ENCODE measurements around the gene NTRK2. TPM values are rescaled to one million over a fixed set of nuclear protein-coding genes. Genes with fewer than 3 reads are reported as not detected.

The NTRK2 gene
- total and polyA plus RNA-seq, 4 donors, result 0.26 to 1.4 (median 0.56) TPM

DNA sequence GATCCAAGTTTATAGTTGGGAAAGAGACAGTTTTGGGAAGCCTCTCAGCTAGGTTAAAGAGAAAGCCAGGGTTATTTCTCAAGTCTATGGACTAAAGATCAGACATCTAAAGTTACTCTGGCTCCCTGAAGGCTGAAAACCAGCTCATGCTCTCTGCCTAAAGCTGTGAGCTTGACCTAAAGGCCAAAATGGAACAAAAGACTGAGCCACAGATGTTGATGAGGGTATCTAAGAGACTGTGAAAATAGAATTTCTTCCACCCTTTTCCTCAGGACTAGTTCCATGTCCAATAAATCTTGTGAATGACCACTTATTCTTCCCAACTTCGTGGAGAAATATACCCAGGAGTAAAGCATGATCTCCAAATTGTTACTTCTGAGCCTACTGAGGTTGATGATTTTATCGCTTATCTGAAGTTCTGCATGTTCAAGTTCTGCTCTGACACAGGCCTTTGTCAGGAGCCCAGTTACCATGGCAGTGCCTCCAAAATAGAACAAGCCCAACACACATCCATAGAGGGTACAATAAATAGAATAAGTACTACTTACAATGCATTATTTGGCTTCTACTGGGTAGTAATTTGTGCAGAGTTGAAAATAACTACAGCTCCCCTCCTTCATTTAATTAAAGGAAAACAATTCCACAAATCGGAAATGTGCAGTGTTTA, 373.6 kb downstream of the NTRK2 start:
- Histone ChIP-seq H3K27me3 (ENCODE audit: control insufficient read depth in 4 of 4, insufficient read depth in 4 of 4, low read length in 3 of 4) (peaks cover 0 to 9% (median 0%) of the 10 kb centered on the region in 4 donors), H3K27ac (ENCODE audit: low read depth in 1 of 2, low read length in 2 of 2) (no peak overlapping the region)

DNA sequence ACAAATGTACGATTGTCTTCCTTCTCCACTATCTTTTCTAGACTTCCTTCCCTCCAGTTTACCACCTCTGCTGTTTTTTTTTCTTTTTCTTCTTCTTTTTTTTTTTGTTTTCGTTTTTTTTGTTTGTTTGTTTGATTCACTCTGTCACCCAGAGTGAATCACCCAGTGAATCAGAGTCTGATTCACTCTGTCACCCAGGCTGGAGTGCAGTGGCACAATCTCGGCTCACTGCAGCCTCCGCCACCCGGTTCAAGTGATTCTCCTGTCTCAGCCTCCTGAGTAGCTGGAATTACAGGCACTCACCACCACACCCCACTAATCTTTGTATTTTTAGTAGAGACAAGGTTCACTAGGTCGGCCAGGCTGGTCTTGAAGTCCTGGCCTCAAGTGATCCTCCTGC, 375.7 kb downstream of the NTRK2 start:
- DNase-seq (ENCODE audit: low spot score), result no peak
- H3K4me1 ChIP-seq (ENCODE audit: control insufficient read depth in 4 of 4, insufficient read depth in 4 of 4, low read length in 3 of 4), result no peaks in the 10 kb centered on the region
- H3K27me3 ChIP-seq (ENCODE audit: control insufficient read depth in 4 of 4, insufficient read depth in 4 of 4, low read length in 3 of 4), result peaks cover 0 to 6% (median 0%) of the 10 kb centered on the region in 4 donors
- no peak for TF ChIP-seq HNF4A (conservative IDR thresholded peaks at IDR 0.05)
- no peak for TF ChIP-seq JUND (IDR thresholded peaks at IDR 0.05)
- no peak for TF ChIP-seq REST (IDR thresholded peaks at IDR 0.05)
- no peak for TF ChIP-seq EGR1 (IDR thresholded peaks at IDR 0.05; ENCODE audit: low read depth in 2 of 2)
- no peak for TF ChIP-seq MAX (IDR thresholded peaks at IDR 0.05)
- TF ChIP-seq SP1 (IDR thresholded peaks at IDR 0.05), result no peak
- TF ChIP-seq TAF1 (conservative IDR thresholded peaks at IDR 0.05), result no peak
- no peak for TF ChIP-seq RAD21 (IDR thresholded peaks at IDR 0.05)
- TF ChIP-seq YY1 (IDR thresholded peaks at IDR 0.05), result no peak
- TF ChIP-seq, protein P1, sequence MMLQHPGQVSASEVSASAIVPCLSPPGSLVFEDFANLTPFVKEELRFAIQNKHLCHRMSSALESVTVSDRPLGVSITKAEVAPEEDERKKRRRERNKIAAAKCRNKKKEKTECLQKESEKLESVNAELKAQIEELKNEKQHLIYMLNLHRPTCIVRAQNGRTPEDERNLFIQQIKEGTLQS (IDR thresholded peaks at IDR 0.05), result no peak
- TF ChIP-seq RXRA (IDR thresholded peaks at IDR 0.05), result no peak
- TF ChIP-seq, protein P2, sequence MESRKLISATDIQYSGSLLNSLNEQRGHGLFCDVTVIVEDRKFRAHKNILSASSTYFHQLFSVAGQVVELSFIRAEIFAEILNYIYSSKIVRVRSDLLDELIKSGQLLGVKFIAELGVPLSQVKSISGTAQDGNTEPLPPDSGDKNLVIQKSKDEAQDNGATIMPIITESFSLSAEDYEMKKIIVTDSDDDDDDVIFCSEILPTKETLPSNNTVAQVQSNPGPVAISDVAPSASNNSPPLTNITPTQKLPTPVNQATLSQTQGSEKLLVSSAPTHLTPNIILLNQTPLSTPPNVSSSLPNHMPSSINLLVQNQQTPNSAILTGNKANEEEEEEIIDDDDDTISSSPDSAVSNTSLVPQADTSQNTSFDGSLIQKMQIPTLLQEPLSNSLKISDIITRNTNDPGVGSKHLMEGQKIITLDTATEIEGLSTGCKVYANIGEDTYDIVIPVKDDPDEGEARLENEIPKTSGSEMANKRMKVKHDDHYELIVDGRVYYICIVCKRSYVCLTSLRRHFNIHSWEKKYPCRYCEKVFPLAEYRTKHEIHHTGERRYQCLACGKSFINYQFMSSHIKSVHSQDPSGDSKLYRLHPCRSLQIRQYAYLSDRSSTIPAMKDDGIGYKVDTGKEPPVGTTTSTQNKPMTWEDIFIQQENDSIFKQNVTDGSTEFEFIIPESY (IDR thresholded peaks at IDR 0.05), result no peak
- TF ChIP-seq HNF4G (IDR thresholded peaks at IDR 0.05), result no peak
- no peak overlapping the region for H3K4me3 ChIP-seq (ENCODE audit: low read depth in 1 of 3, low read length in 3 of 3)
- no peak overlapping the region for H3K9ac ChIP-seq (ENCODE audit: low read depth in 1 of 2, low read length in 2 of 2)
- 63% methylated on average over 6 of the region's 6 CpGs for WGBS
- no peak overlapping the region for H3K27ac ChIP-seq (ENCODE audit: low read depth in 1 of 2, low read length in 2 of 2)
- no peaks in the 10 kb centered on the region for H3K36me3 ChIP-seq (ENCODE audit: control insufficient read depth in 4 of 4, insufficient read depth in 3 of 4, low read depth in 1 of 4, low read length in 3 of 4)
- peaks cover 0 to 3% (median 0%) of the 10 kb centered on the region in 4 donors for H3K9me3 ChIP-seq (ENCODE audit: control insufficient read depth in 4 of 4, low read length in 3 of 4)

More for the DNA sequence above, 373.6 kb downstream of the NTRK2 start:
- 73% methylated on average over 3 of the region's 3 CpGs for WGBS
- no peaks in the 10 kb centered on the region for H3K36me3 ChIP-seq (ENCODE audit: control insufficient read depth in 4 of 4, insufficient read depth in 3 of 4, low read depth in 1 of 4, low read length in 3 of 4)
- H3K4me1 ChIP-seq (ENCODE audit: control insufficient read depth in 4 of 4, insufficient read depth in 4 of 4, low read length in 3 of 4), result no peaks in the 10 kb centered on the region
- no peak overlapping the region for H3K9ac ChIP-seq (ENCODE audit: low read depth in 1 of 2, low read length in 2 of 2)
- no peak for DNase-seq (ENCODE audit: low spot score)
- peaks cover 0 to 3% (median 0%) of the 10 kb centered on the region in 4 donors for H3K9me3 ChIP-seq (ENCODE audit: control insufficient read depth in 4 of 4, low read length in 3 of 4)
- no peak overlapping the region for H3K4me3 ChIP-seq (ENCODE audit: low read depth in 1 of 3, low read length in 3 of 3)
- no peak for TF ChIP-seq HNF4G (IDR thresholded peaks at IDR 0.05)
